Stimulated activated CD4-positive, alpha-beta T cell treated with anti-CD3 and anti-CD28 coated beads, Interleukin-12 subunit alpha, Interleukin-12 subunit beta, amount 100 ng/mL, for 48 hours (primary cell): ENCODE results near the gene MORN1.
A peak's percentile ranks its signal among the peaks of the same experiment; 100 is the strongest.

Source experiments
- DNase-seq, 3 donors: peaks; one replicate each; pipeline ENCODE4 v3.0.0-alpha.2; 2020; ENCODE audit warnings: low read depth in 2 of 3, low spot score in 1 of 3

MORN1 gene

DNA sequence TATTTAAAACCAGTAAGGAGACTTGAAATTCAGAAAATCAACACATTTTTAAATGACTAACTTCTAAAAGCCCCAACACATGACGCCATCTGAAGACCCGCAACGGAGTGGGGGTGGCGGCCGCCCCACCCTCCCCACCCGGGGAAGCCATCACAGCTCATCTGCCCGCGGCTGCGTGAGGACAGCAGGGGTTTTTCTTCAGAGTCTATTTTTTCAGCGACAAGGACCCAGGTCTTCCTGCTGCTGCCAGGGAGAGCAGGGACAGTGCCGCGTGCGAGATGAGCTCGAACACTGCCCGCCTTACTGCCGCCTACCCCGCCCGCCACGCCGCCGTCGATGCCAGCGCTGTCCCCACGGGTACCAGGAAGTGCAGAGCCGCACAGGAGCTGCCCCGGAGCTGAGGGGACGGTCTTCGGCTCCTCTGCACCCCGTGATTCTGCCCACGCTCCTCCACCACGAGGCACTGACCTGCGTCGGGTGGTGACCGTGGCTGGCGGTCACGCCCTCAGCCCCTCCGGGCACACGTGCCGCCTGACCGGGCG, 84.2 kb downstream of the MORN1 start:
- no peak for DNase-seq

DNA sequence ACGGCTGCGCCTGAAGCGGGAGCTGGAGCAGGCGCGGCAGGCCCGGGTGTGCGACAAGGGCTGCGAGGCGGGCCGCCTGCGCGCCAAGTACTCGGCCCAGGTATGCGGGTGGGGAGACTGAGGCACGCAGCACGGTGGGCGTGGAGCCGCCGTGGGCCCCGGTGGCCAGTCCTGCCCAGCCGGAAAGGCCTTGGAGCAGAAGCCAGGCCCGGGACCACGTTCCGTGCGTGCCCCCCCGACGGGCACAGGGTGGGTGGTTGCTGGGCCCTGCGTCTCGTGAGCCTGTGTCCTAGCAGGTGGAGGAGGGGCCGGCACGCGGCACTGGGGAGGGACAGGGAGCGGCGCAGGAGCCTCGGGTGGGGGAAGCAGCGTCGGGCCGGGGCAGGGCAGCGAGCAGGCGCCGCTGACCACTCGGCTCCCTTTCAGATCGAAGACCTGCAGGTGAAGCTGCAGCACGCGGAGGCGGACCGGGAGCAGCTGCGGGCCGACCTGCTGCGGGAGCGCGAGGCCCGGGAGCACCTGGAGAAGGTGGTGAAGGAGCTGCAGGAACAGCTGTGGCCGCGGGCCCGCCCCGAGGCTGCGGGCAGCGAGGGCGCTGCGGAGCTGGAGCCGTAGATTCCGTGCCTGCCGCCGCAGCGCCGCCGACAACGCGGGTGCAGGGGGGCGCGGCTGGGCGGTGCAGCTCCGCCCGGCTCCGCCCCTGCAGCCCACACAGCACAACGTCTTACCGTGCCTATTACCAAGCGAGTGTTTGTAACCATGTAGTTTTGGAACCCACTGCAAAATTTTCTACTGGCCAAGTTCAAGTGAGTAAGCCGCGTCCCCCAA, 85.0 kb downstream of the MORN1 start:
- no peak for DNase-seq

DNA sequence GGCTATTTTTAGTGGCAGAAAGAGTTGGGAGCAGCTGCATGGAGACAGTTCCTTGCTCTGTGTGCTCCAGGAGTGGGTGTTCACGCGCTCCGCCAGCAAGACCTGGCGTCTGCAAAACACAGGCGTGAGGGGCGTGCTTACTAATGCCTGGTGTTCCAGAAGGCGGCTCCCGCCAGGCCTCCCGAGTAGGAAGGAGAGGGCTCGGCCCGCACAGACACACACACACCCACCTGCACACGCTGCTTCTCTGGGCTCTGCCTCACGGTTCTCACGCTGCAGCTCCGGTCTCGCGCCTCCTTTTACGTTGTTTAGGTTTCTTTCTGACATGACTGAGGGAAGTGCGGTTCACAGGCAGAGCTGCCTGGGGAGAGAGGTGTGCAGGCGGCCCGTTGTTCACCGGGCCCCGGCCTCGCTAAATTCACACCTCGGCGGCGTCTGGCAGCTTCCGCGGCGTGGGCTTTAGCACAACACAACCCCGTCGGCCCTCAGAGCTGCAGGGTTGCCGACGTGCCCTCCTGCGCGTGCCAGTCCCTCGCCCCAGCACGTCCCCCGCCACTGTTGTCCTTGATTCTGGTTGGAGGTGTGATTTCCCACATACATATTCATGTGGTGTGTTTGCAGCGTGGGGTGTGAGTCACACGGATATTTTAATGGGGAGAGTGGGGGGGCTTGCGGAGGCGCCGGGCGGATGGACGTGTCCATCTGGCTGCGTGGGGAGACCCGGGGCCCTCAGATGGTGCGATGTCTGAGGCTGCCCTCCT, 86.3 kb downstream of the MORN1 start:
- no peak for DNase-seq

DNA sequence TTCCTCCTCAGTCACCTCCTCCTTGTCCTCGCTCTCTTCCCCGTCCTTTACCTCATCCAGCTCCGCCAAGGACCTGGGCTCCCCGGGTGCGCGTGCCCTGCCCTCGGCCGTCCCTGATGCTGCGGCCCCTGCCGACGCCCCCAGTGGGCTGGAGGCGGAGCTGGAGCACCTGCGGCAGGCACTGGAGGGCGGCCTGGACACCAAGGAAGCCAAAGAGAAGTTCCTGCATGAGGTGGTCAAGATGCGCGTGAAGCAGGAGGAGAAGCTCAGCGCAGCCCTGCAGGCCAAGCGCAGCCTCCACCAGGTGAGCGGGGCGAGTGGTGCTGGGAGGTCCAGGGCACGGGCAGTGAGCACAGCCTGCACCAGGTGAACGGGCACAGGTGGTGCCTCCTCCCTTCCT, 87.1 kb downstream of the MORN1 start:
- DNase-seq = no peak

DNA sequence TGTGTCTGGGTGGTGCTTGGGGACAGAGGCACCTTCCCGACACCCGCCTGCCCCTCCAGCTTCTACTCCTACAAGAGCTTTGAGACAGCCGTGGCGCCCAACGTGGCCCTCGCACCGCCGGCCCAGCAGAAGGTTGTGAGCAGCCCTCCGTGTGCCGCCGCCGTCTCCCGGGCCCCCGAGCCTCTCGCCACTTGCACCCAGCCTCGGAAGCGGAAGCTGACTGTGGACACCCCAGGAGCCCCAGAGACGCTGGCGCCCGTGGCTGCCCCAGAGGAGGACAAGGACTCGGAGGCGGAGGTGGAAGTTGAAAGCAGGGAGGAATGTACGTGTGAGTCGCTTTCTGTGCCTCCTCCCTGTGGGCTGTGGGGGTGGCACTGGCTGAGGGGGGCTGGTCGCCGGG, 87.6 kb downstream of the MORN1 start:
- no peak for DNase-seq

DNA sequence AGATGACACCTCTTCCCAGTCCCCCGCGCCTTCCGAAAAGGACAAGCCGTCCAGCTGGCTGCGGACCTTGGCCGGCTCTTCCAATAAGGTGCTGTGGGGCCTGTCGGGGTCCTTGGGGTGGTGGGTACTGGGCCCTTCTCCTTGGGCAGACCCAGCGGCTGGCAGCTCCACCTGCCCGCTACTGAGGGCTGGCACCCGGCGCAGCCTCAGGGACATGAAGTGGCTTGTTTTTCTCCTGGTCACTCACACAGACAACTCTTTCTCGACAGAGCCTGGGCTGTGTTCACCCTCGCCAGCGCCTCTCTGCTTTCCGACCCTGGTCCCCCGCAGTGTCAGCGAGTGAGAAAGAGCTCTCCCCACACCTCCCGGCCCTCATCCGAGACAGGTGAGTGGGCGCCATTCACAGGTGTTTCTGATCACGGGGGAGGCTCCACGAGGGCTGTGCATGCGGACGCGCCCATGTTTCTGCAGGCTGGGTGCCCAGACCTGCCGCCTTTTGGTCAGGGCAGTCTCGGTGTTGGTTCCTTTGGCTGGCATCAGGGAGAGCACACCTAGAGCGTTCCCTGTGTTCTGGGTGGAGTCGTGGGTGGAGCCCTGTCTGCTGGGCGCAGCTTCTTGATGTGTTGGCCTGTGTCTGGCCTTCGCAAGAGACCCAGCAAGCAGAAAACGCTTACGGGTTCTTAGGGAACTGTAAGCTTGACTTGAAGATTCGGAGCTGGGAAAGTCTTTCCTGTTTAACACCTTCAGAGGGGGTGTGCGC, 88.2 kb downstream of the MORN1 start:
- DNase-seq = no peak

DNA sequence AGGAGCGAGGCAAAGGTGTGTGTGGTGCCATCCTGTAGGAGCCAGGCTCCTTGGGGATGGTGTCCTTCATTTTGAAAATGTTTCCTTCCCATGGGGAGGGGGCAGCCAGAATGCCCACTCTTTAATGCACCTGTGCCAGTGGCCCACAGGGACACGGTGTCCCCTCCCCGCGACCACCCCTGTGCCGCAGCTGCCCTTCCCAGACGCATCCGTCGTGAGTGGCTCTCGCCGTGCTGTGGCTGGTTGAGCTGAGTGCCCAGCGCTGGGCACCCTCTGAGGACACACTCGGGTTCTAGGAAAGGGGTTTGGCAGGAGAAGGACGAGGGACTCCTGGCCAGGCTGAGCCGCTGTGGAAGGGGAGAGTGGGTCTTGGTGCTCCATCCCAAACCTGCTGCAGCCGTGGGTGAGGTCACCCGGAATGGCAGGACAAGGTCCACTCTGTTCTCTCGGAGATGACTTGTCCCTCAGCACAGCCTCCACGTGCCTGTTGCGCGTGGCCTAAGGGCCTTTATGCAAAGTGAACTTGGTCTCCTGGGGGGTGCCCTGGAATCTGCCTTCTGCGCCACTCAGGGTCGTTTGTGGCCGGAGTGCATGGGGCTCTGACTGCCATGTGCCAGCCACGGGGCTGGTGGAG, 88.9 kb downstream of the MORN1 start:
- DNase-seq = no peak

DNA sequence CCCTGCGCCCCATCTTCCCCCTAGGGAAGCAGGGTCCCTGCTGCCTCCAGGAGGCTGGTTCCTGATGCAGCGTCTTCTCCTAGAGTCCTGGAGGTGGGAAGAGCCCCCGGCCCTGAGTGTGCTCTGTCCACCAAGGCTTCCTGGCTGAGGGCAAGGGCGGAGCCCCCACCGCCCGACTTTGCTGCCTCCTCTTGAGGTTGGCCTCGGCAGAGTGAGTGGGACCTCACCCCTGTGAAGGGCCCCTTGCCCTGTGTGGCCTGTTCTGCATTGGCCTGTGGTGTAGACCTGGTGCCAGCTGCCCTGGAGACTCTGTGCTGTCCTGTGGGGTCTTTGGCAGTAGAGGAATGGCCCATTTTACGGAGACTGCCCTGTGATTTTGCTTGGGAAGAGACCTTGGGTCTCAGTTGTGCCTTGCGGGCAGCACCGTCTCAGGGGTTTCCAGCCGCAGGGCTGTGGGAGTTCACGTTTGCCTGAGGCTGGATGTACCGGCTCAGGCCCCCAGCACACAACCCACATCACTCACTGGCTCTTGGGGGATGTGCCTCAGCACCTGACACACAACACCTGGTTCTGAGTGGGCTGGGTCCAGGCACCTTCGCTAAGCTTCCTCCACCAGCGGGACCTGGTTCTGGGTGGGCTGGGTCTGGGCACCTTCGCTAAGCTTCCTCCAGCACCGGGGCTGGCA, 89.6 kb downstream of the MORN1 start:
- DNase-seq = no peak

DNA sequence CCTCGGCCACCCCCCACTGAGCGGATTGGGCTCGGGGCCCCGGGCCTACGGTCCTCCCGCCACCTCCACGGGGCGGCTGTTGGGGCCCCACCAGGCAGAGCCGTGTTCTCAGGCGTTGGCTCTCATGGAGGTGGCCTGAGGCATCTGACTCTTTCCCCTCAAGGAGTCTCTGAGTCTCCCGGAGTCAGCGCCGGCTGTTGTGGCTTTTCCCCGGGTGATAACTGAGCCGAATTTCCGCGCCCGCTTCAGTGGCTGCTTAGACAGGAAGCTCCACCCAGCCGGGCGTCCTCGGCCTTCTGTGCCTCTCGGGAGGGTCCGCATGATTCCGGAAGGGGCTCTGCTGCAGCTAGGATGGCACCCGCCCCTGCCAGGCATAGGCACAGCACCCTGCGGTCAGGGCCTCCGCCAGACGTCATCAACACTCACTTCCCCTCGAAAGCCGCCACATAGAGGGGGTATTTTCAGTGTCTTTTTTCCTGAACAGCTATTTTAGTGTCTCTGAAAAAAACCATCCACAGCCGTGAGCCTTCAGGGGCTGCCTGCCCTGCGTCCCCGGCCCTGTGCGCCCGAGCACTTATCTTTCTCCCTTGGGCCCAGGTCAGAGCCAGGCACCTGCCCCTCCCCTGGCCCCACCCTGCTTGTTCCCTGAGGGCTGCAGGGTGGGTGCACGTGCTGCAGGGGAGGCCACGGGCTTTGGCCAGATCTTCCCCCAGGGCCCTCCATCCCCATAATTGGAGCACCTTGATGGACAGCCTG, 90.3 kb downstream of the MORN1 start:
- DNase-seq = peak; percentile 72 to 82 (median 75)

DNA sequence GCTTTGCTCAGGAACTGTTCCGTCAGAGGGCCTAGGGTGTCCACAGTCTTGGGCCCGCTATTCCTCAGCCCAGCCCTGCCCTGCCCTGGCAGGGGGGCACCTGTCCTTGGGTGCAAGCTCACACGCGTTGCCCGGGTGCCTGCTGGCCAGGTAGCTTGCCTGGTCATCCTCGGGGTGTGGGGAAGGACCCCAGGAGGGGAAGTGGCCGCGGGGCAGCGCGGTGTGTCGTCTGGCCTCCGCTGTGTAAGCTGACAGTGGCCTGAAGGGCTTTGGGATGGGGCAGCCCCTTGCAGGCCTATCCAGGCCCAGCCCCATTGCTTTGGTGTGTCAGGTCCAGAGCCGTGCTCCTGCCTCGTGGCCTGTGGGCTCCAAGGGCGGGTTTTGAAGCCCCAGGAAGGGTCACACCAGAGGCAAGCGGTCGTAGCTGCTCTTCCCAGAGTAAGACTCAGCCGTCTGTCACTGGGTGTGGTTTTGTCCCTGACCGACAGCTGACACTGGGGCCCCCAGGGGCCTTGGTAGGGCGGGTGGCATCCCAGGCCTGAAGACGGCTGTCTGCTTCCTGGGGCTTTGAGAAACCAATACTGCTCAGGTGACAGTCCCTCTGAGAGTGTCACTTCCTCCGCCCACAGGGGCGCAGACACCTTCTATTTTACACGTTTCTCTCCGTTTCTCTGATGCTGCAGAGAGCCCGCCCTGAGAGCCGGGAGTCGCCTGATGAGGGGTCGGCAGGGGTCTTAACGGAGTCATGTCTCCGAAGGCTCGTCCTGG, 91.2 kb downstream of the MORN1 start:
- DNase-seq = peak; percentile 70 to 77 (median 73)

DNA sequence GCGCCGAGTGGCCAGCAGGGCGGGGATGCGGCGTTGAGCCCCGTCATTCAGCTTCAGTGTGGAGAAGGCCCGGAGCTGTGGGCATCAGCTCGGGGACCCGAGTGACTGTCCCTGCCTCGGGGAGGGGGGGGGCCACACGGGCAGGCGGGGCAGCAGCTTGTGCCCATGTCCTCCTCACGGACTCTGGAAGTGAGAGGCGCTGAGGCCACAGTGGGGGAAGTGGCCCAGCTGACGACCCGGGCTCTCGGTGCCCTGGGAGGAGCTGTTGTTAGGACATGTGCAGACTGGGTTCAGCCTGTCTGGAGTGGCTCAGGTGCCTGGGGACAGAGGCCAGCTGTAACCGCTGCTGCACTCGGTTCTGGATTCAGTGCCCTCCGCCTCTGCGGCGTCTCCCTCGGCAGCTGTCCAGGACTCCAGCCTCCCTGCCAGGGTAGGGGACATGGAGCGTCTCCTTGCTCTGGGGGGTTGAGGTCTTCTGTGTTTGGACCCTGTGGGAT, 92.2 kb downstream of the MORN1 start:
- no peak for DNase-seq

DNA sequence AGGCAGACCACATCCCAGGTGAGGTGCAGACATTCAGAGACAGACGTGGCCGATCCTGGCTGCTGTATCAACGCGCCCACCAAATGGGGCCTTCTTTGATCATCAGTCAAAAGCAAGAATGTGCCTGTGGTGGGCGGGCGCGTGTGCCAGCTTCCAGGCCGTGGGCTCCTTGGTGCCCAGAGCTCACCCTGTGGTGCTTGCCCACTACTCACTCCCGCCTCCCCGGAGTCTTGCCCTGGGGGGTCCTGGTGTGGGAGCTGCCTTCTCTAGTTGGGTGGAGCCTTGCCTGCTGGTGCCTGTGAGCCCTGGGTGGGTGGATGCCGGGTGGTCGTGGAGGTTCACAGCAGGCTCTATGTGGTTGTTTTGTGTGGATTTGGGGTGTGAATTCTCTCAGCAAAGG, 92.7 kb downstream of the MORN1 start:
- no peak for DNase-seq

DNA sequence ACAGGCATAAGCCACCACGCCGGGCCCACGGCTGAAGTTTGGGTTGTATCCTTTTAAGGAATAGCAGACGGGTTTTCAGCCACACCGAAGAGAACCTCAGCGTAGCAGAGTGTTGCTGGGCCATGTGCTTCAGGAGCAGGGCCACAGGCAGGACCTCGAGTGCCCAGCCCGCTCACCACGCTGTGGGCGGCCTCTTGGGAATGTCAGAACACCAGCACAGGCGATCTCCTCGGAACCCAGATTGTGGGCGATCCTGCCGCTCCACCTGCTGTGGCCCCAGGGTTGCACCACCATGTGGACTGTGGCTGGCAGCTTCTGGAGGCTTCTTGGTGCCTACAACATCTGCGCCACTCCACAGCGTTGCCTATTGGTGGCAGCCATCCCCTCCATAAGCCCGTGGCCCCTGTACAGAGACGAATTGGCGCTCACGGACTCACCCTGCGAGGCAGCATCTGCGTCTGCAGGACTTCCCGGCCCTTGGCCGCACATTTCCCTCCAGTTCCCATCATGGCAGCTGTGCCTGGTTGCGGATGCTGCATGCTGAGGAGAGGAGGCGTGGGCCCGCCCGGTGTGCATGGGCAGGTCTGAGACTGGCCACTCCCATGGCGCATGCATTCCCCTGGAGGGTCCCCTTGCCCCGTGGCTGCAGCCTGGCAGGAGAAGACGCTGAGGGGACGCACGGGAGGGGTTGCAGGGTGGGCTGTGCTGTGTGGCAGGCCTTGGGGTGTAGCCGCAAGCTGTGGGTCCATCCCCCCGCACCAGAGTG, 93.9 kb downstream of the MORN1 start:
- DNase-seq = no peak

DNA sequence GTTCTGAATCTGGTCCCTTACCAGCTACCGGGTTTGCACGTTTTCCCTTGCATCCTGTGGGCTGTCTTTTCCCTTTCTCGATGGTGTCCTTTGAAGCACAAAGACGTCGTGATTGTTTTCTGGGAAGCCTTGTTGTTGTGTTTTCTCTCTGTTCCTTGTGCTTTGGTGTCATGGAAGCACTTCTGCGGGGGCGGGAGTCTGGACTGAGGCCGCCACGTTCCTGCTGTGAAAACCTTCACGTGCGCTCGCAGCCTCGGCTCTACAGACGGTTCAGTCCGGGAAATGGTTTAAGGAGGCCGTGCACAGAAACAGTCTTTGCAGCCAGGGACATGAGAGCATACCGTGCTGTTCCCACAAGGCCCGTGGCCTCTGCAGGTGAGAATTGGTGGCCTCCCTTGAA, 94.7 kb downstream of the MORN1 start:
- DNase-seq = no peak

DNA sequence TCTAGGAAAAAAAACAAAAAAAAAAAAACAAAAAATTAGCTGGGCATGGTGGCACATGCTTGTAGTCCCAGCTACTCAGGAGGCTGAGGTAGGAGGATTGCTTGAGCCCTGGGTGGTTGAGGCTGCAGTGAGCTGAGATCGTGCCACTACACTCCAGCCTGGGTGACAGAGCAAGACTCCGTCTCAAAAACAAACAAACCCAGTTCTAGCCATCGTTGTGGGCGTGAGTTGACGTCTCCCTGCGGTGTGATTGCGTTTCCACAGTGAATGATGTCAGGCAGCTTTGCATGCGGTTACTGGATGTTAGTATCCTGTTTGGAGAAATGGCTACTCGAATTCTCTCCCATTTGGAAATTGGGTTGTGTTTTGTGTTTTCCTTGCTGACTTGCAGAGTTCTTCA, 95.1 kb downstream of the MORN1 start:
- peak in 1 of 3 donors; percentile 31 for DNase-seq

DNA sequence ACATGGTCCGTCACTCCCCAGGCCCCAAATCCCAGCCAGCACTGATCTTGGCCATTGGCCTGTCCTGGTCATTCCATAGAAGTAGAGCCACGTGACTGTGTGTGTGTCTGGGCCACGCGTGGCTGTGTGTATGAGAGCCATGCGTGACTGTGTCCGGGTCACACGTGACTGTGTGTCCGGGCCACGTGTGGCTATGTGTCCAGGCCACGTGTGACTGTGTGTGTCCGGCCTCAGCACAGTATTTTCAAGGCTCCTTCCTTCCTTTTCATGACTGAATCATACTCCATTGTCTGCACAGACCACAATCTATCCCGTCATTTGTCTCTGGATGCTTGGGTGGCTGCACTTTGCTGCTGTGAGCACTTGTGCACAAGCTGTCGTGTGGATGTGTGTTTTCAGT, 95.8 kb downstream of the MORN1 start:
- DNase-seq = no peak

DNA sequence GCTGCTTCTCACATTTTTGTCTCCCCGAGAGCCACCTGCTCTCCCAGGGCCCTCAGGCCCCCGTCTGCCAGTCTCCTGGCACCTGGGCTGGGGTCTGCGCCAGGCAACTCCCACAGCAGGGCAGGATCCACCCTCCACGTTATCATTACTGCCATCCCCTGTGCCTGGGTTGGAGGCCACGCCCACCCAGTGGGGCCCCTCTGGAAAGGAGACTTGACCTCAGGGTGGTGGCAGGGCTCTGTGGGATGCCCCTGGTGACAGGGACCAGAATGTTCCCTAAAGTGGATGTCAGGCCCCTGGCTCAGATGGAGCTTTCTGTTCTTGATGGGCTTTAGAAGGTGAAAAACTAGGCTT, 96.7 kb downstream of the MORN1 start:
- no peak for DNase-seq

DNA sequence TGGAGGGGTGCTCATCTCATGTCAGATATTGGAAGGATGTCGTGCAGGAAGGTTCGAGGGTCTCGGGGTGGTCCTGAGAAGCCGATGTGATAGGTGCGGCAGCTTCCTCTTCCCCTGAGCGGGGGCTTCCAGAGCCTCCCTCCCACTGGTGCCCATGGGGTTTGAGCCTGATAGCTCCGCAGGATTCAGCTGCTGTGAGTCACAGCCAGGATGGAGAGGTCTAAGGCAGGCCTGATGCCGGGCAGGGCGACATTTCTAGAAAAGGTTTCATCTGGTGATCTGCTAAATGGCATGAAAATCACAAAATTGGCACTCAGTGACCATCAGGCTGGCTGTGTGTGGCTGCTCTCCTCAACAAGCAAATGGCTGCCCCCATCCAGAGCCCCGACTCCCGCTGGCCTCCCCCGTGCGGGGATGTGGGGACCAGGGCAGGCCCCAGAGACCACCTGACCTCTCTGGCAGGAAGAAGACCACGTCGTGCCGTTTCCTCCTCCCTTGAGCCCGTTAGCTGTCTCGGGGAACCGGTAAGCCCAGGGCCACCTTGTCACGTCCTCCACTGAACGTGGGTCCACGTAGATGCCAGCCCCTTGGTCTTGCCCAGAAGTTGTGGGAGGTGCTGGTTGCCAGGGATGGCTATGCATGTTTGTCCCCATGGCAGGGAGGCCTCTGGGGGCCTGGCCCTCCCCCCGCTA, 97.2 kb downstream of the MORN1 start:
- DNase-seq = no peak
